ENCODE measurements around the gene CFAP221.
A peak's percentile ranks its signal among the peaks of the same experiment; 100 is the strongest.

CFAP221 gene

DNA sequence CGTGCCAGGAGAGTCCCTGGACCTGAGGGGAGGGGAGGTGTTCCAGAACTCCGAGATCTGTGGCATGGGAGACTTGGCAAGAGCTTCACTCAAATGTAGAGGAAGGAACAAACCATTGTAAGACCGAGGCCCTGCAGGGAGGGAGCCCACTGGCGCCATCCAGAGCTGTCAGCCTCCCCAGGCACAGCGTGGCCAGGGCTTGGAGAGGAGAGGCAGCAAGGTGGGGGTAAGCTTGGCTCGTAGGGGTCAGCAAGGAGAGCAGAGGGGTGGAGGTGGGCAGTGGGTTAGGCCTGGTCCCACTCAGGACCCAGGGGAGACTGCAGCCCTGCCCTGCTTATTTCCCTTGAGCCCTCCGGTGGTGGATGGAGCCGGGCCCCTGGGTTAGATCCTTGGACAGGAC, 138.3 kb downstream of the CFAP221 start:
- DNase-seq = no peak

GRCh38 chr2:119683074-119683712, 138.9 kb downstream of the CFAP221 start:
- no peak for DNase-seq

DNA sequence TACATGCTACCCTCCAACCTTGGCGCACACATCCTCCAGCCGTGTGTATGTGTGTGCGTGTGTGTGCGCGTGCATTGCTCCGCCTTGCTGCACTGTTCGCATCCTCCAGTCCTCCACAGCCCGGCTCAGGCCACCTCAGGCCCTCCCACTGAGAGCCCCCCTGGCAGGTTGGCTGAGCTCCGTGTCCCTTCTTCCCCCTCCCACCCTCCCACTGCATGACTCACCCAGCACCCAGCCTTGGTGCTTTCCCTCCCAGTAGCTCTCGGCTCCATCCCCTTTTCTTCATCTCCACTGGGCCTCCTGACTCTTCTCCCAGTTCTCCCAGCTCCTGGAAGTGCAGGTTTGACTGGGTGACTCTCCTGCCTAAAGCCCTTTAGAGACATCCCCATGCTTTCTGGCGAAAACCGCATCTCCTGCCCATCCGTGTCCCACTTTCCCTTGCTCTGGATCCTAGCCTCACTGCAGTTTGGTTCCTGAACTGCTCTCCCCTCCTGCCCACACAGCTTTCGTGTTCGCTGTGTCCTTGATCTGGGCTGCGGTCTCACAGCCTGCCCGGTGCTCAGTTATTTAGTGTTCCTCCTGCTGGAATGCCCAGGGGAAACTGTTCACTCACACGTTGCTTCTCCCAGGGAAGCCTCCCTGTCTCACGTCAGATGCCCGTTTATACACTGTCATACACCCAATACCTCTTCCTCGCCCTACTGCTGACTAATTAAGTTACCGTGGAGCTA, 139.6 kb downstream of the CFAP221 start:
- DNase-seq = no peak

DNA sequence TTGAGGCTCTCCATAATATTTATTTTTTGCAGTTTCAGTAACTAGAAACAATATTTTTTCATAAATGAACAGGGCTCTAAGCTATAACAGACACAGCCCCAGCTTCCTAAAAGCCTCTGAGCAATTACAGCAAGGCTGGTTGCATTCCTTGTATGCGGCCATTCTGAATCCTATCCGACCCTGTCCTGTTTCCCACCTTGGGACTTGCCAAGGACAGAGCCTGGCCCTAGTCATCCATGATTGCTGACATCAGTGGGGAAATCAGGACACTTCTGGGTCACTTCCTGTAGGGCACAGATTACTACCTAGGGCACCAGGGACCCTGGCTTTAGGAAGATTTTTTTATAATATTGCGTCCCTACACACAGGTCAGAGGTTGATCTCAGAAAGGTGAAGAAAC, 140.3 kb downstream of the CFAP221 start:
- DNase-seq = no peak

GRCh38 chr2:119688616-119689015, 144.4 kb downstream of the CFAP221 start:
- no peak for DNase-seq

DNA sequence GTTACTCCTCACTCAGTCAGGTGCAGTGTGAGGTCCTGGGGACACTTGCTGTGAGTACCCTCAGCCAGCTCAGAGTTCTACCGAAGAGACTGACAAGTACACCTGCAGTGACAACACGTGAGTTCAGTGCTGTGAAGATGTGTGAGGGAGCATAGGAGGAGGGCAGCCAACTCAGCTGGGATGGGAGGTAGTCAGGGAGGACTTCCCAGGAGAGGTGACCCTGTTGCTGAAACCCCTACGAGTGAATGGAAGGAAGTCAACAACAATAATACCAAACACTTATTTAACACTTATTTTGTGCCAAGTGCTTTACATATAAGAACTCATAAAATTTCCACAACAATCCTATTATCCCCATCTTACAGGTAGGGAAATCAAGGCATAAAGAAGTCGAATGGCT, 145.0 kb downstream of the CFAP221 start:
- no peak for DNase-seq

DNA sequence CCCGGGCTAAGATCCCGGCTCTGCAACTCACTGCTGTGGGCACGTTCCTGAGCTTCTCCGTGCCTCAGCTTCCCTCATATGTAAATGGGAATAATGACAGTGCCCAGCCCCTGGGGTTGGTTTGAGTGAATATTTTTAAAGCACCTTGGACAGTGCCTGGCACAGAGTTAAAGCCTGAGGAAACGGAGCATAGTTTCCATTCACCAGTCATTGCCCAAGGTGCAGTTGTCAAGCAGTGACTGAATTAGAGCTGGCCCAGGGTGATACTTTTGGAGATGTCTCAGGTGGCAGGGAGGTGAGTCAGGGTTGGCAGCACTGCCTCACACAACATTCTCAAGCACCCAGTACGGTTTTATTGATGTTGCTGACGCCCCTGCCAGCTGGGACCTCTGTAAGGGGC, 146.9 kb downstream of the CFAP221 start:
- no peak for DNase-seq

GRCh38 chr2:119691651-119692245, 147.5 kb downstream of the CFAP221 start:
- no peak for DNase-seq

GRCh38 chr2:119692310-119692709, 148.1 kb downstream of the CFAP221 start:
- DNase-seq = no peak

DNA sequence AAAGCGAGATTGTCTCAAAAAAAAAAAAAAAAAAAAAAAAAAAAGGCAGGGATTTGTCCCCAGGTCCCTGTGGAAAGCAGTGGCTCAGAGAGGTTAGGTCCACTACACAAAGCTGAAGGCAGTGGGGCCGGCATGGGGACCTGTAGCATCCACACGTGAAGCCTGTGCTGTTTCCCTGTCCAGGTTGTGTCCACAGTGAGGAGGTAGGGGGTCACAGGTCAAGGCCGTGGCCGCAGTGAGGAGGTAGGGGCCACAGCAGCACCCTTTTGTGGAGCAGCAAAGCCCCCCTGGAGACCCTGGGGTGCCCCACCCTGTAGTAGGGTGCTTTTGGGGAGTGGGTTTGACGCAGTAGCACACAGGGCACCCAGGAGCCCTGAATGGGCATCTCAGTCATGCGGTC, 148.7 kb downstream of the CFAP221 start:
- DNase-seq = no peak

DNA sequence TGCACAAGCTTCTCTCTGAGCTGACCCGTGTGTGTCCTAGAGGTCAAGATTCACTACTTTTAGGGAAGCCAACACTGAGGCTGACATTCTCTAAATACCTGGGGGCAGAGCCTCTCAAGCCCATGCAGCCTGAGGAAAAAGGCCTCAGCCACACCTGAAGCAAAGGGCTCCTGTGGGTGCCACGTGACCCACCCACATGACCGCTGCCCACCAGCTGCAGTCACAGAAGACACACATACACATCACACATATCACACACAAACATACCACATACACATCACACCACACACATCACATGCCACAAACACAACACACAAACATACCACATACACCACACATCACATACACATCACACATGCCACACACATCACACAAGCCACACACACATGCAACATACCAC, 149.3 kb downstream of the CFAP221 start:
- no peak for DNase-seq

- DNase-seq = no peak
Observed at GRCh38 chr2:119693967-119694366, 149.7 kb downstream of the CFAP221 start.

DNA sequence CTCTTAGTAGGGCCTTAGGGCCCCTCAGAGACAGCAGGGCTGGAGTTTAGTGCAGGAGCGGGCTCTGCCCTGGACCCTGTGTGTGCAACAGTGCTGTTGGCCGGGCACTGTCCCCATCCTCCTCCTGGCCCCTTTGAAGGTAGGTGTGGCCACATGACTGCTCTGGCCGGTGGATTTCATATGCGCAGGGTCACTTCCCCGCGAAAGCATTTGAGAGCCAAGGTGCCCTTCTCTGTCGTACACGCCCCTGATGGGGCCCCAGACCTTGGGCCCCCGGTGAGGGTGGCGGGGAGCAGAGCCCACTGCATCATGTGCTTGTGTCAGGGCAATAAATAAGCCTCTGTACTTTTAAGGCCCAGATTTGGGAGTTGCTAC, 150.2 kb downstream of the CFAP221 start:
- no peak for DNase-seq

- peak; percentile 38 for DNase-seq
Observed at GRCh38 chr2:119694845-119695521, 150.7 kb downstream of the CFAP221 start.

DNA sequence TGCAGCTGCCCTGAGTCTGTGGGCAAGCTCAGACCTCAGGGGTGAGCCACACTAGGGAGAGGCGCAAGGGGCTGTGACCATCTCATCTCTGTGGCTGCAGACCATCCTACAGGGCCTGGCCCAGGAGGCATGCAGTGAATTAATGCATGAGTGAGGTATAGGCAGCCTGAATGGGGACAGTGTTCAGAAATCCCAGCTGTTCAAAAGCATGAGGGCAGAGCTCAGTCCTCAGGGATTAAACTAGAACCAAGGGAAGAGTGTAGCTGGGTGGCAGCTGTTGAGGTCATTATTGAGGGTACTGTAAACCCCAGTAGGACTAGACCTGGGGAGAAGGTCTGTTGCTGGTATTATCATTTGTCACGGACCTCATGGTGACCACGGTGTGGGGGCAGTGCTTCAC, 151.8 kb downstream of the CFAP221 start:
- no peak for DNase-seq

DNA sequence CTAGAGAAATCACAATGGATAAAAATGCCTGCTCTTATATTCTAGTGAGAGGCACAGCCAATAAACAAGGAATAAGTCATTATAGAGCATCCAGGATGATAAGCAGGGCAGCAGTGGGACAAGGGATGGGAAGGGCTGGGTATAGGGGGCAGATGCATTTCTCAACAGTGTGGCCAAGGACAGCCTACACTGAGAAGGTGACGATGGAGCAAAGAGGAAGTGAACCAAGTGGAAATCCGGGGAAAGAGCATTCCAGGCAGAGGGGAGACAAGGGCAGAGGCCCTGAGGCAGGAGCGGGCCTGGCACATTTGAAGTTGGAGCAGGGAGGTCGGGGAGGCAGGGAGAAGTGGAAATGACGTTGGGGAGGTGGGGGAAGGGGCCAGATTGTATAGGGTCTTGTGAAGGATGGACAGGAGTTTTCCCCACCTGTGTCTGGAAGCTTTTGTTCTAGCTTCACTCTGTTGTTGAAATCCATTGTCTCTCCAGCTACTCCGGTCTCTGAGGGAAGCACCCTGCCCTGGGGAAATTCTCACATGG, 152.3 kb downstream of the CFAP221 start:
- DNase-seq = no peak

DNA sequence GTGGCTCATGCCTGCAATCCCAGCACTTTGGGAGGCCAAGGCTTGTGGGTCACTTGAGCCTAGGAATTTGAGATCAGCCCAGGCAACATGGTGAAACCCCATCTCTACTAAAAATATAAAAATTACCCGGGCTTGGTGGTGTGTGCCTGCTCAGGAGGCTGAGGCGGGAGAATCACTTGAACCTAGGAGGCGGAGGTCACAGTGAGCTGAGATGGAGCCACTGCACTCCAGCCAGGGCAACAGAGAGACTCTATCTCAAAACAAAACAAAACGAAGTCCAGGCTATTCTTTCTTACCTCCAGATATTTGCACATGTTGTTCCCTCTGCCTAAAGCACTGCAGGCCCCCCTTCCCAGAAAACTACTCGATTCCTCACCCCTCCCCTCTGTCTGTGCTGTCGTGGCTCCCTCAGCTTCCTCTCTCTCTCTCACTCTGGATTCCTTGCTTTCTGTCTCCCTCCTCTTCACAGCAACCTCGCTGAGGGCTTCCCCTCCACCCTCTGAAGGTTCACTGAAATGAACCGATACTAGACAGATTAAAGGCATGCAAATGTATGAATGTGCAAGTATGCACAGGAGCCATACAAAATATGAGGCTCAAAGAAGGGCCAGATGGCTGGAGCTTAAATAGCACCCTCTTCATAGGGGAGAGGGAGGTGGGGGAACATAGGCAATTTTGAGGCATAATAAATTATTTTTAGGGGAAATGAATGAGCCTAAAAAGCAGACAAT, 153.2 kb downstream of the CFAP221 start:
- DNase-seq = no peak

DNA sequence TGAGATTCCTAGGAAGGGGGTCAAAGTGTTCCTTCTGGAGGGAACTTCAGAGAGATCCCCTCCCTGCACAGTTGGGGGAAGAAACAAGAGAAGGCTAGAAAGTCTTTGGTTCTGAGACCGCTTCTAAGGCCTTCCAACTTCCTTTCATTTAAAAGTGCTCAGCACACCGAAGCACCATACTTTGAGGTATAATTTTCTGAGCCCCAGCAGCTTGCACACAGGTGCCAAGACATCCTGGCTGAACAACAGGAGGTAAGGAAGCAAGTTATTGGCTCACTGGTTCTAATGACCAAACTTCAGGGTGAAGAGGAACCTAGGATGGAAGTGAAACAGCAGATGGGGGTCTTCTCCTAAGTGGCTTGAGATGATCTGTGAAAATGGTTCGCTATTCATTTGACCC, 154.0 kb downstream of the CFAP221 start:
- DNase-seq = no peak

DNA sequence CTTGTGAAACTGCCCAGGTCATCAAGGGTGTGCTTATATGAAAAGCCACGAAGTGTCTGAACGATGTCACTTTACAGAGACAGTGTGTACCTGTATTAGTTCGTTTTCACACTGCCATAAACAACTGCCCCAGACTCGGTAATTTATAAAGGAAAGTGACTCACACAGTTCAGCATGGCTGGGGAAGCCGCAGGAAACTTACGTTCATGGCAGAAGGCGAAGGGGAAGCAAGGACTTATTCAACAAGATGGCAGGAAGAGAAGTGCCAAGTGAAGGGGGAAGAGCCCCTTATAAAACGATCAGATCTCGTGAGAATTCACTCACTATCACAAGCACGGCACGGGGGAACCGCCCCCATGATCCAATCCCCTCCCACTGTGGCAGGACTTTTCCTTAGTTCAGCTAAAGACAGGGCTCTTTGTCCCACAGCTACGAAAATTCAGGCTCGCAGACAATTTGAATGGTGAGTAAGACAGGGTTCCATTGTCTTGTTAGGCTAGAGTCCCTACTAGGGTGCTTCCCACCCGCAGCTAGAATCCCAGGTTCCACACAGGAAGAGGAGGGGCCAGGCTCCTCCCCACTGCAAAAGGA, 154.9 kb downstream of the CFAP221 start:
- no peak for DNase-seq

DNA sequence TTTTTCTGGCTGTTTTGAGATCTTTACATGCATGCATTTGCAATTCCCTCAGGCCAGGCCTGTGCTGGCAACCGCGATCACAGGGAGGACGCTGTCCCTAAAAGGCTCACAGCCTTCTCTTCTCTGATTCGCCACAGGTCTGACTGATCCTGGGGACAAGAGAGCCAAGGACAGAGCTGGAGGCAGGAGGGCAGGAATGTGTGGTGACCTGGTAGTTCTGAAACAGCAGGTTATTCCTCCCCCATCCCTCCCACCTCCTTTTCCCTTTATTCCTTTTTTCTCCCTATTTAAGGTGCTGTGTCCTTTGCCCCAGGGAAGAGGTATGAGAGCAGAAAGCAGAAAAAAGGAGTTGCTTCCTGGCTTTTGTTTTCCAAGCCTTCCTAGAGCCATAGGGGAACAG, 156.6 kb downstream of the CFAP221 start:
- DNase-seq = no peak

DNA sequence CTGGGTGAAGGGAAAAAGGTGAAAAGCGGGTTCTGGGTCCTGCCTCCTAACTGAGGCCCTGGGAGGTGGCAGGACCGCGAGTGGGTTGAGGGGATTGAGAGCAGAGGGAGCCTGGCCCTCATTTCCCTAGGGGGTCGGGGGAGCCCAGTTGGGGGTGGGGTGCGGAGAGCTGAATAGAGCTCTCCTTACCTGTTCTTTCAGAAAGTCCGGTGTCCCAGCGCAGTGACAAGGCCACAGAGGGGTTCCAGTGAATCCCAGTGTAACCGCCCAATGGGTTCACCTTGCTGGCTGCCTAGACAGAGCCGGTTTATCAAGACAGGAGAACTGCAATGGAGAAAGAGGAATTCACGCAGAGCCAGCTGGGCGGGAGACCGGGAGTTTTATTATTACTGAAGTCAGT, 157.1 kb downstream of the CFAP221 start:
- DNase-seq = no peak

DNA sequence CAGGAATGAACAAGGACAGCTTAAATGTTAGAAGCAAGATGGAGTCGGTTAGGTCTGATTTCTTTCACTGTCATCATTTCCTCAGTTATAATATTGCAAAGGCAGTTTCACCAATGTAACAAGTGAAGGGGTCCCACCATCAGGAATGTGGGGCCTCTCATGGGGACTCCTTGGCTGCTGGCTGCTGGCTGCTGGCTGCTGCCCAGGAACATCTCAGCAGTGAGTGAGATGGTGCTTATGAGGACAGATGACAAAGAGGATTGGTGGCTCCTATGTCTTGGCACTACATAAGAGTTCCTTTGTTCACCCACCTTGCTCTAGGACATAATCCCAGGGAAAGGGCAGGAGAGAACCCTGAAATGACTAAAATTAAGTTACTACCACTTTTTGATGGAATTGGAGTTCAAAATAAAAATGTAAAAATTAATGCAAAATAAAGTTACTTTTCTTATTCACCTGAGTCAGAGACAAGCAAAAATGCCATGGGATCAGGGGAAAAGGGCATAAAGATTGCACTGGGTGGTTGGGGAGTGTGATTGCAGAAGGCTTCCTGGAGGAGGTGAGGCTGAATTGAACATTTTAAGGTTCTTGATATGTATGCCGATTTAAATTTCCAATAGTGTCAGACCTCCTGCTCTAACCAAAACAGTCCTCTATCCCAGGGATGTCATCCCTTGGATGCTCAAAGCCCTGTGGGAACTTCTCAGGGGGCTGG, 158.1 kb downstream of the CFAP221 start:
- DNase-seq = no peak

Measured in central memory CD4-positive, alpha-beta T cell (primary cell).